Stimulated activated CD4-positive, alpha-beta T cell treated with anti-CD3 and anti-CD28 coated beads, Interleukin-1b, Interleukin-23, amount 100 ng/mL, for 4 hours (primary cell): ENCODE data around the gene HECTD2.
"Not testable (repeated sequence)": the region's sequence is repeated elsewhere in the genome, so short reads cannot be mapped to it uniquely, and the experiment has no call there.

Source experiments
- DNase-seq, 2 donors: peaks; one replicate each; pipeline ENCODE4 v3.0.0-alpha.2; 2020; ENCODE audit warnings: low read depth in 2 of 2

HECTD2 gene

GRCh38 chr10:91474009-91474408 is 63.9 kb downstream of the HECTD2 start:
- DNase-seq, result no peak

GRCh38 chr10:91477236-91477635 is 67.1 kb downstream of the HECTD2 start:
- DNase-seq, result no peak

GRCh38 chr10:91479583-91479982 is 69.4 kb downstream of the HECTD2 start:
- no peak for DNase-seq

GRCh38 chr10:91487911-91488582 is 77.9 kb downstream of the HECTD2 start:
- no peak for DNase-seq

GRCh38 chr10:91493313-91493712 is 83.2 kb downstream of the HECTD2 start:
- no peak for DNase-seq

GRCh38 chr10:91495402-91495801 is 85.3 kb downstream of the HECTD2 start:
- no peak for DNase-seq

GRCh38 chr10:91496016-91496415 is 85.9 kb downstream of the HECTD2 start:
- DNase-seq, result no peak

- no peak for DNase-seq
Measured at GRCh38 chr10:91511549-91512330, 101.6 kb downstream of the HECTD2 start.

GRCh38 chr10:91512458-91512857 is 102.3 kb downstream of the HECTD2 start:
- no peak for DNase-seq

GRCh38 chr10:91513598-91514424 is 103.7 kb downstream of the HECTD2 start:
- no peak for DNase-seq

- no peak for DNase-seq
Measured at GRCh38 chr10:91514787-91515186, 104.6 kb downstream of the HECTD2 start.

GRCh38 chr10:91517394-91517793 is 107.2 kb downstream of the HECTD2 start:
- DNase-seq, result no peak

GRCh38 chr10:91519899-91520514 is 109.9 kb downstream of the HECTD2 start:
- no peak for DNase-seq

GRCh38 chr10:91520661-91521060 is 110.5 kb downstream of the HECTD2 start:
- no peak for DNase-seq

- no peak for DNase-seq
Measured at GRCh38 chr10:91521439-91521838, 111.3 kb downstream of the HECTD2 start.

- no peak for DNase-seq
Measured at GRCh38 chr10:91525896-91526712, 116.0 kb downstream of the HECTD2 start.

- DNase-seq, result no peak
Measured at GRCh38 chr10:91528080-91528479, 117.9 kb downstream of the HECTD2 start.

GRCh38 chr10:91528768-91529167 is 118.6 kb downstream of the HECTD2 start:
- no peak for DNase-seq

GRCh38 chr10:91534789-91535188 is 124.6 kb downstream of the HECTD2 start:
- DNase-seq, result not testable (repeated sequence)

GRCh38 chr10:91536111-91536510 is 126.0 kb downstream of the HECTD2 start:
- no peak for DNase-seq

- DNase-seq, result no peak
Measured at GRCh38 chr10:91536733-91537132, 126.6 kb downstream of the HECTD2 start.
